Measurements from ENCODE around the gene ZEB2.

DNA sequence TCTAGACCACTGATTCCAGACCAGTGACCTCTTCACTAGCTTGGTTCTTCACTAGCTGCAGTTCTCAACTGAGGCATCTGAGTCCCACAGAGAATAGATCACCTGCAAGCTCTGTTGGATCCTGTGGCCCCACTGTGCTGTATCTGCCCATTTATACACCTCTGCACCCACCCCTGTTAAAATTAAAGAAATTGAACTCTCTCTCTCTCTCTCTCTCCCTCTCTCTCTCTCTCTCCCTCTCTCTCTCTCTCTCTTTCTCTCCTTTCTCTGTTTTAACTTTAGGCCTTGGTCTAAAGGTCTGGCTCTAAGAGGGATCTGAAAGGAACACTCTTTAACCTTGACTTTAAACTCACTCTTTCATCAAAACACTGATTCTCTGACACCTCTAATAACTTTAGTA, 150.5 kb downstream of the ZEB2 start:
- TF ChIP-seq EZH2 (IDR thresholded peaks at IDR 0.05; ENCODE audit: borderline replicate concordance, insufficient read depth, low read length, poor library complexity, severe bottlenecking) (no peak), MXI1 (conservative IDR thresholded peaks at IDR 0.05; ENCODE audit: poor library complexity, severe bottlenecking) (no peak), TAF1 (IDR thresholded peaks at IDR 0.05; ENCODE audit: low read depth) (no peak), RAD21 (conservative IDR thresholded peaks at IDR 0.05) (no peak)
- TF ChIP-seq, protein P1, sequence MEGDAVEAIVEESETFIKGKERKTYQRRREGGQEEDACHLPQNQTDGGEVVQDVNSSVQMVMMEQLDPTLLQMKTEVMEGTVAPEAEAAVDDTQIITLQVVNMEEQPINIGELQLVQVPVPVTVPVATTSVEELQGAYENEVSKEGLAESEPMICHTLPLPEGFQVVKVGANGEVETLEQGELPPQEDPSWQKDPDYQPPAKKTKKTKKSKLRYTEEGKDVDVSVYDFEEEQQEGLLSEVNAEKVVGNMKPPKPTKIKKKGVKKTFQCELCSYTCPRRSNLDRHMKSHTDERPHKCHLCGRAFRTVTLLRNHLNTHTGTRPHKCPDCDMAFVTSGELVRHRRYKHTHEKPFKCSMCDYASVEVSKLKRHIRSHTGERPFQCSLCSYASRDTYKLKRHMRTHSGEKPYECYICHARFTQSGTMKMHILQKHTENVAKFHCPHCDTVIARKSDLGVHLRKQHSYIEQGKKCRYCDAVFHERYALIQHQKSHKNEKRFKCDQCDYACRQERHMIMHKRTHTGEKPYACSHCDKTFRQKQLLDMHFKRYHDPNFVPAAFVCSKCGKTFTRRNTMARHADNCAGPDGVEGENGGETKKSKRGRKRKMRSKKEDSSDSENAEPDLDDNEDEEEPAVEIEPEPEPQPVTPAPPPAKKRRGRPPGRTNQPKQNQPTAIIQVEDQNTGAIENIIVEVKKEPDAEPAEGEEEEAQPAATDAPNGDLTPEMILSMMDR (IDR thresholded peaks at IDR 0.05; ENCODE audit: poor library complexity, severe bottlenecking): no peak
- TF ChIP-seq, protein P2, sequence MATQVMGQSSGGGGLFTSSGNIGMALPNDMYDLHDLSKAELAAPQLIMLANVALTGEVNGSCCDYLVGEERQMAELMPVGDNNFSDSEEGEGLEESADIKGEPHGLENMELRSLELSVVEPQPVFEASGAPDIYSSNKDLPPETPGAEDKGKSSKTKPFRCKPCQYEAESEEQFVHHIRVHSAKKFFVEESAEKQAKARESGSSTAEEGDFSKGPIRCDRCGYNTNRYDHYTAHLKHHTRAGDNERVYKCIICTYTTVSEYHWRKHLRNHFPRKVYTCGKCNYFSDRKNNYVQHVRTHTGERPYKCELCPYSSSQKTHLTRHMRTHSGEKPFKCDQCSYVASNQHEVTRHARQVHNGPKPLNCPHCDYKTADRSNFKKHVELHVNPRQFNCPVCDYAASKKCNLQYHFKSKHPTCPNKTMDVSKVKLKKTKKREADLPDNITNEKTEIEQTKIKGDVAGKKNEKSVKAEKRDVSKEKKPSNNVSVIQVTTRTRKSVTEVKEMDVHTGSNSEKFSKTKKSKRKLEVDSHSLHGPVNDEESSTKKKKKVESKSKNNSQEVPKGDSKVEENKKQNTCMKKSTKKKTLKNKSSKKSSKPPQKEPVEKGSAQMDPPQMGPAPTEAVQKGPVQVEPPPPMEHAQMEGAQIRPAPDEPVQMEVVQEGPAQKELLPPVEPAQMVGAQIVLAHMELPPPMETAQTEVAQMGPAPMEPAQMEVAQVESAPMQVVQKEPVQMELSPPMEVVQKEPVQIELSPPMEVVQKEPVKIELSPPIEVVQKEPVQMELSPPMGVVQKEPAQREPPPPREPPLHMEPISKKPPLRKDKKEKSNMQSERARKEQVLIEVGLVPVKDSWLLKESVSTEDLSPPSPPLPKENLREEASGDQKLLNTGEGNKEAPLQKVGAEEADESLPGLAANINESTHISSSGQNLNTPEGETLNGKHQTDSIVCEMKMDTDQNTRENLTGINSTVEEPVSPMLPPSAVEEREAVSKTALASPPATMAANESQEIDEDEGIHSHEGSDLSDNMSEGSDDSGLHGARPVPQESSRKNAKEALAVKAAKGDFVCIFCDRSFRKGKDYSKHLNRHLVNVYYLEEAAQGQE (IDR thresholded peaks at IDR 0.05; ENCODE audit: borderline replicate concordance): no peak
